ENCODE data around the gene SECISBP2. TPM values are rescaled to one million over a fixed set of nuclear protein-coding genes. Genes with fewer than 3 reads are reported as not detected.

The SECISBP2 gene
- total and polyA plus RNA-seq, 2 of the 13 experiments (the other 11 are each of a cell fraction or from before 2014, with no cell fraction given), result 32.4 to 38.0 TPM

DNA sequence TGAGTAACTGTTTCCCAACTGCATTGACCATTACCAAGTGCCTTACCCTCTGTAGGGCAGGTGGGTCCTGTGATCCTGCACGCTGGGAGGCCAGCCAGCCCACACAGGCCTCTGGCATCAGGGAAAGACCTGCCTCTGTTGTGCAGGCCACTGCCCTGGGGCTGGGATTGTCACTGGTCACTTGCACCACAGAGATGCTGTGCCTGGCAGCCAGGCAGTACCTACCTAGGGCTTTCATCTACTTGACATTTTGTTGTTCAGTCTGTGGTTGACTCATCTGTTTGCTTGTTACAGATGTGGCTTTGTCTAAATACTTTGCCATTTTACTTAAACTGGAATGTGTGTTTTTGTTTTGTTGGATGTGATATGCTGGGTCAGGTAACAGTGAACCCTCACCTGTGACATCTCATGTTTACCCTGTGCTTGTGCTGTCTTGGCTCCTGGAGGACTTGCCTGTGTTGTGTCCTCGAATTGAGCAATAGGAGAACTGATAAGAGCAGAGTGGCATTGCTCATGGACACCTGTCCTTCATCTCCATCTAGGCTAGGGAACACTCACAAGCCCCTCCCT is 32.8 kb downstream of the SECISBP2 start (continued):
- peak; percentile 86 for TF ChIP-seq IKZF5 (CRISPR knock-in tag; IDR thresholded peaks at IDR 0.05)
- no peak for TF ChIP-seq SNAI1 (CRISPR knock-in tag; IDR thresholded peaks at IDR 0.05; ENCODE audit: borderline replicate concordance)
- peak; percentile 84 for TF ChIP-seq ZMYM4 (CRISPR knock-in tag; IDR thresholded peaks at IDR 0.05)
- 0 out of 2 replicates have a peak, but pooled peaks have one; percentile 44 for TF ChIP-seq ZNF746 (CRISPR knock-in tag; IDR thresholded peaks at IDR 0.05)
- TF ChIP-seq SRF (IDR thresholded peaks at IDR 0.05; ENCODE audit: low read depth, low read length), result no peak
- TF ChIP-seq FOXK2 (IDR thresholded peaks at IDR 0.05), result peak; percentile 92
- TF ChIP-seq PRMT3 (CRISPR knock-in tag; IDR thresholded peaks at IDR 0.05; ENCODE audit: borderline replicate concordance, low read depth), result no peak
- TF ChIP-seq ZNF329 (CRISPR knock-in tag; IDR thresholded peaks at IDR 0.05; ENCODE audit: low read depth), result no peak
- no peak for TF ChIP-seq ZSCAN29 (CRISPR knock-in tag; conservative IDR thresholded peaks at IDR 0.05)
- TF ChIP-seq KLF11 (CRISPR knock-in tag; IDR thresholded peaks at IDR 0.05), result no peak
- TF ChIP-seq ZNF292 (CRISPR knock-in tag; IDR thresholded peaks at IDR 0.05; ENCODE audit: borderline replicate concordance, low read depth), result peak; percentile 89; the same call in 1 of the 2 replicates
- TF ChIP-seq ZBTB8A (CRISPR knock-in tag; IDR thresholded peaks at IDR 0.05; ENCODE audit: borderline replicate concordance, low read depth), result no peak
- no peak for TF ChIP-seq BRD4 (CRISPR knock-in tag; IDR thresholded peaks at IDR 0.05)
- peak; percentile 80 for TF ChIP-seq TCF7 (IDR thresholded peaks at IDR 0.05; ENCODE audit: low read depth)
- no peak for TF ChIP-seq CBX1 (IDR thresholded peaks at IDR 0.05; ENCODE audit: low read depth)
- peak; percentile 89 for TF ChIP-seq HDAC1 (CRISPR knock-in tag; IDR thresholded peaks at IDR 0.05)
- TF ChIP-seq, protein P1, sequence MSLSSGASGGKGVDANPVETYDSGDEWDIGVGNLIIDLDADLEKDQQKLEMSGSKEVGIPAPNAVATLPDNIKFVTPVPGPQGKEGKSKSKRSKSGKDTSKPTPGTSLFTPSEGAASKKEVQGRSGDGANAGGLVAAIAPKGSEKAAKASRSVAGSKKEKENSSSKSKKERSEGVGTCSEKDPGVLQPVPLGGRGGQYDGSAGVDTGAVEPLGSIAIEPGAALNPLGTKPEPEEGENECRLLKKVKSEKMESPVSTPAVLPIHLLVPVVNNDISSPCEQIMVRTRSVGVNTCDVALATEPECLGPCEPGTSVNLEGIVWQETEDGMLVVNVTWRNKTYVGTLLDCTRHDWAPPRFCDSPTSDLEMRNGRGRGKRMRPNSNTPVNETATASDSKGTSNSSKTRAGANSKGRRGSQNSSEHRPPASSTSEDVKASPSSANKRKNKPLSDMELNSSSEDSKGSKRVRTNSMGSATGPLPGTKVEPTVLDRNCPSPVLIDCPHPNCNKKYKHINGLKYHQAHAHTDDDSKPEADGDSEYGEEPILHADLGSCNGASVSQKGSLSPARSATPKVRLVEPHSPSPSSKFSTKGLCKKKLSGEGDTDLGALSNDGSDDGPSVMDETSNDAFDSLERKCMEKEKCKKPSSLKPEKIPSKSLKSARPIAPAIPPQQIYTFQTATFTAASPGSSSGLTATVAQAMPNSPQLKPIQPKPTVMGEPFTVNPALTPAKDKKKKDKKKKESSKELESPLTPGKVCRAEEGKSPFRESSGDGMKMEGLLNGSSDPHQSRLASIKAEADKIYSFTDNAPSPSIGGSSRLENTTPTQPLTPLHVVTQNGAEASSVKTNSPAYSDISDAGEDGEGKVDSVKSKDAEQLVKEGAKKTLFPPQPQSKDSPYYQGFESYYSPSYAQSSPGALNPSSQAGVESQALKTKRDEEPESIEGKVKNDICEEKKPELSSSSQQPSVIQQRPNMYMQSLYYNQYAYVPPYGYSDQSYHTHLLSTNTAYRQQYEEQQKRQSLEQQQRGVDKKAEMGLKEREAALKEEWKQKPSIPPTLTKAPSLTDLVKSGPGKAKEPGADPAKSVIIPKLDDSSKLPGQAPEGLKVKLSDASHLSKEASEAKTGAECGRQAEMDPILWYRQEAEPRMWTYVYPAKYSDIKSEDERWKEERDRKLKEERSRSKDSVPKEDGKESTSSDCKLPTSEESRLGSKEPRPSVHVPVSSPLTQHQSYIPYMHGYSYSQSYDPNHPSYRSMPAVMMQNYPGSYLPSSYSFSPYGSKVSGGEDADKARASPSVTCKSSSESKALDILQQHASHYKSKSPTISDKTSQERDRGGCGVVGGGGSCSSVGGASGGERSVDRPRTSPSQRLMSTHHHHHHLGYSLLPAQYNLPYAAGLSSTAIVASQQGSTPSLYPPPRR (CRISPR knock-in tag; IDR thresholded peaks at IDR 0.05; ENCODE audit: borderline replicate concordance), result peak; percentile 92
- TF ChIP-seq, protein P2, sequence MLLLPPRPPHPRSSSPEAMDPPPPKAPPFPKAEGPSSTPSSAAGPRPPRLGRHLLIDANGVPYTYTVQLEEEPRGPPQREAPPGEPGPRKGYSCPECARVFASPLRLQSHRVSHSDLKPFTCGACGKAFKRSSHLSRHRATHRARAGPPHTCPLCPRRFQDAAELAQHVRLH (CRISPR knock-in tag; IDR thresholded peaks at IDR 0.05; ENCODE audit: borderline replicate concordance, low read depth), result peak; percentile 69; the same call in 1 of the 2 replicates
- no peak for TF ChIP-seq RAD21 (CRISPR knock-in tag; IDR thresholded peaks at IDR 0.05)
- TF ChIP-seq JUNB (CRISPR knock-in tag; IDR thresholded peaks at IDR 0.05; ENCODE audit: borderline replicate concordance), result peak; percentile 84
- TF ChIP-seq BORCS8-MEF2B (CRISPR knock-in tag; IDR thresholded peaks at IDR 0.05), result no peak
- no peak for TF ChIP-seq ZNF20 (CRISPR knock-in tag; IDR thresholded peaks at IDR 0.05)
- peak; percentile 85 for TF ChIP-seq ZNF431 (CRISPR knock-in tag; IDR thresholded peaks at IDR 0.05; ENCODE audit: borderline replicate concordance, low read depth)
- no peak for TF ChIP-seq ZKSCAN1 (IDR thresholded peaks at IDR 0.05; ENCODE audit: low read length)
- no peak for TF ChIP-seq ZNF251 (CRISPR knock-in tag; IDR thresholded peaks at IDR 0.05)
- peak; percentile 41; the same call in 1 of the 2 replicates for TF ChIP-seq MYC (CRISPR knock-in tag; IDR thresholded peaks at IDR 0.05; ENCODE audit: borderline replicate concordance)
- no peak for TF ChIP-seq ZNF576 (CRISPR knock-in tag; IDR thresholded peaks at IDR 0.05)
